ENCODE data around the gene SETBP1.

- TF ChIP-seq YY1 (IDR thresholded peaks at IDR 0.05; ENCODE audit: insufficient read depth, insufficient read length) (no peak), ZNF274 (IDR thresholded peaks at IDR 0.05; ENCODE audit: low read depth, low read length) (no peak), SUZ12 (IDR thresholded peaks at IDR 0.05; ENCODE audit: extremely low read depth, insufficient read depth, insufficient read length) (no peak)
These were observed 12.3 kb upstream of the SETBP1 start for GRCh38 chr18:44668270-44668975.
